Measurements from ENCODE around the gene WDR5.

DNA sequence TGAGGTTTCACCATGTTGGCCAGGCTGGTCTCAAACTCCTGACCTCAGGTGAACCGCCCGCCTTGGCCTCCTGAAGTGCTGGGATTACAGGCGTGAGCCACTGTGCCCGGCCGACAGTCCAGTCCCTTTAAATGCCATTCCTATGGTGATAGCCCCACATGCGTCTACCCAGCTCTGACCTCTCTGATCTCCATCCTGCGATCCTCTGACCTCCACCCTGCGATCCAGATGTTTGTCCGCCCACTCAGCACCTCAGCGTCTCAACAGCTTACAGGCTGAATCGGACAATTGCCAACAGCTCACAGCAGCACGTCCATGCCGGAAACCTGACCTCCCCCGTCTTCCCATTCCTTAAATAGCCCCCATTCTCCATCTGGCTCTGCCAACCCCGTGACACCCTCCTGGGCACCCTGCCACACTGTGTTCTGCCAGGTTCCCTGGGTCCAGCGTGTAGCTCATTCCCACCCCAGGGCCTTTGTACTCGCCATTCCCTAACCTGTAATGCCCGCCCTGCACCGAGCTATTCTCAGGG lies 72.5 kb downstream of the WDR5 start:
- TF ChIP-seq ZNF140 (tag by site-specific recombination; IDR thresholded peaks at IDR 0.05), result no peak
- TF ChIP-seq, protein P1, sequence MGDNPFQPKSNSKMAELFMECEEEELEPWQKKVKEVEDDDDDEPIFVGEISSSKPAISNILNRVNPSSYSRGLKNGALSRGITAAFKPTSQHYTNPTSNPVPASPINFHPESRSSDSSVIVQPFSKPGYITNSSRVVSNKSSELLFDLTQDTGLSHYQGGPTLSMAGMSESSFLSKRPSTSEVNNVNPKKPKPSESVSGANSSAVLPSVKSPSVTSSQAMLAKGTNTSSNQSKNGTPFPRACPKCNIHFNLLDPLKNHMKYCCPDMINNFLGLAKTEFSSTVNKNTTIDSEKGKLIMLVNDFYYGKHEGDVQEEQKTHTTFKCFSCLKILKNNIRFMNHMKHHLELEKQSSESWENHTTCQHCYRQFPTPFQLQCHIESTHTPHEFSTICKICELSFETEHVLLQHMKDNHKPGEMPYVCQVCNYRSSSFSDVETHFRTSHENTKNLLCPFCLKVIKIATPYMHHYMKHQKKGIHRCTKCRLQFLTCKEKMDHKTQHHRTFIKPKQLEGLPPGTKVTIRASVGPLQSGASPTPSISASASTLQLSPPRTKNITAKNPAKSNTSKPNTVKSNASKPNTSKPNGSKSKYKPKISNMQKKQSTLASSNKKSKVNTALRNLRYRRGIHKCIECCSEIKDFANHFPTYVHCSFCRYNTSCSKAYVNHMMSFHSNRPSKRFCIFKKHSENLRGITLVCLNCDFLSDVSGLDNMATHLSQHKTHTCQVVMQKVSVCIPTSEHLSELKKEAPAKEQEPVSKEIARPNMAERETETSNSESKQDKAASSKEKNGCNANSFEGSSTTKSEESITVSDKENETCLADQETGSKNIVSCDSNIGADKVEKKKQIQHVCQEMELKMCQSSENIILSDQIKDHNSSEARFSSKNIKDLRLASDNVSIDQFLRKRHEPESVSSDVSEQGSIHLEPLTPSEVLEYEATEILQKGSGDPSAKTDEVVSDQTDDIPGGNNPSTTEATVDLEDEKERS (tag by site-specific recombination; IDR thresholded peaks at IDR 0.05), result no peak
- TF ChIP-seq CTCF (tag by site-specific recombination; IDR thresholded peaks at IDR 0.05), result no peak
- no peak for TF ChIP-seq ZNF416 (tag by site-specific recombination; IDR thresholded peaks at IDR 0.05)
- no peak for TF ChIP-seq ATF2 (tag by site-specific recombination; IDR thresholded peaks at IDR 0.05; ENCODE audit: low read depth)
- TF ChIP-seq BCL6B (tag by site-specific recombination; IDR thresholded peaks at IDR 0.05), result no peak
- no peak for TF ChIP-seq ZBTB6 (tag by site-specific recombination; IDR thresholded peaks at IDR 0.05)
